ENCODE measurements around the gene KIAA0753.

DNA sequence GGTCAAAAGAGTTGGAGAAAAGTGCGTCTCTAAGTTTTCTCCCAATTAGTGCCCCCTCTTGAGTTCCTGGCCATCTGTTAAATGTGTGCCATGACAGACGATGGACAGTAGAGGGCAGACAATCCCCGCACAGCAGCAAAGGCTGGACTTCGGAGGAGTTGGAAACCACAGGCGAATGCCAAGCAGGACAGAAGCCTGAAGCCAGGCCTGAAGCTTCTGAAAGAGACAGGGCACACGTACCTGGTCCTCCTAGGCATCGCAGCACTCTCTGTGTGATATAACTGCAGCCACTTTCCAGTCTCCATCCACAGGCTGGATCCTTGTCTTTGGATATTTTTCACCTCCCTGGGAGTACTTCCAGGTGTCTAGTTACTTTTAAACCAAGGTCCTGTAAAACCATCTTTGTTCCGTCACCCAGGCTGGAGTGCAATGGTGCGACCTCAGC lies 25.6 kb upstream of the KIAA0753 start:
- TF ChIP-seq CTCF (conservative IDR thresholded peaks at IDR 0.05; ENCODE audit: low read depth, low read length) (peak; percentile 90), EZH2 (IDR thresholded peaks at IDR 0.05; ENCODE audit: low read length, unreplicated experiment) (no peak)
